Testis (tissue), 2 donors: ENCODE data around the gene SLC35F5.
A peak's percentile ranks its signal among the peaks of the same experiment; 100 is the strongest.

ENCODE experiments used
- POLR2A ChIP-seq: fragments of 450-650 bp; IDR thresholded peaks from one replicate; pipeline ENCODE4 v1.6.1; 2017; ENCODE audit warnings: antibody characterized with exemption, mild to moderate bottlenecking, moderate library complexity
- TF ChIP-seq, protein P1 (sequence below), 3 experiments: fragments of 450-650 bp in 2 of 3; fragments of 200-600 bp in 1 of 3; sonication (generic) in 1 of 3; IDR thresholded peaks; one replicate each; pipeline ENCODE4 v1.5.1; 2016 to 2019; ENCODE audit warnings: antibody characterized with exemption in 3 of 3, mild to moderate bottlenecking in 2 of 3, moderate library complexity in 1 of 3

DNA sequence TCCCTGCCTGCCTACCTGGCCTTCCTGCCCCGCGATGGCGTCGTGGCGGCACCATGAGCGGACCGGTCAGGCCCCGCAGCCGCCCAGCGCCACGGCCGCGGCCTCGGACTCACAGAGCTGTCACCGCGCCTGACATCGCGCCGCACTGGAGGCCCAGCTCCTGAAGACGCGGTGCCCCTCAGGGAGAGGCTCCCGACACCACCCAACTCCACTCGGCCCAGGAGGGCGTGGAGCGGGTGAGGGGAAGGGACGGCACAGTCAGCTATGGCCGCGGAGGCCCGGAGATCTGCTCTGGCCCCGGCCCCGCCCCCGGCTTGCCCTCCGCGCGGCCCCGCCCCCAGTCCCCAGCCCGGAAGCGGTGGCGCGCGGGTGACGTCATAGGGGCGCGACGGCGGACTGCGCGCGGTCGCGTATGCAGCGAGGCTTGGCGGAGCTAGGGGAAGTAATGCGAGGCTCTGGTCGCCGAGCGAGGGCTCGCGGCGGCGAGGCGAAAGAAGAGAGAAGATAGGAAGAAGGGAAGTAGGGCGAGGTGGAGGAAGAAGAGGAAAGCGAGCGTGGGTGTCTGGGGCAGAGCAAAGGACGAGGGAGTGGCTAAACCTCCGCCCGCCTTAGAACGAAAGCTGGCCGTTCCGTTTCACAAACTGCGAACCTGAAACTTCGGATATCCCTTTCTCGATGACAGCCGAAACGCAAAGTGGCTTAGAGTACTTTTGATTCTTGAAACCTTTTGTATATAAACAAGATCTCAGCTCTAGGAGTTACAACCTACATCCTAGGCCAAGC lies at the start of gene SLC35F5:
- TF ChIP-seq, protein P1, sequence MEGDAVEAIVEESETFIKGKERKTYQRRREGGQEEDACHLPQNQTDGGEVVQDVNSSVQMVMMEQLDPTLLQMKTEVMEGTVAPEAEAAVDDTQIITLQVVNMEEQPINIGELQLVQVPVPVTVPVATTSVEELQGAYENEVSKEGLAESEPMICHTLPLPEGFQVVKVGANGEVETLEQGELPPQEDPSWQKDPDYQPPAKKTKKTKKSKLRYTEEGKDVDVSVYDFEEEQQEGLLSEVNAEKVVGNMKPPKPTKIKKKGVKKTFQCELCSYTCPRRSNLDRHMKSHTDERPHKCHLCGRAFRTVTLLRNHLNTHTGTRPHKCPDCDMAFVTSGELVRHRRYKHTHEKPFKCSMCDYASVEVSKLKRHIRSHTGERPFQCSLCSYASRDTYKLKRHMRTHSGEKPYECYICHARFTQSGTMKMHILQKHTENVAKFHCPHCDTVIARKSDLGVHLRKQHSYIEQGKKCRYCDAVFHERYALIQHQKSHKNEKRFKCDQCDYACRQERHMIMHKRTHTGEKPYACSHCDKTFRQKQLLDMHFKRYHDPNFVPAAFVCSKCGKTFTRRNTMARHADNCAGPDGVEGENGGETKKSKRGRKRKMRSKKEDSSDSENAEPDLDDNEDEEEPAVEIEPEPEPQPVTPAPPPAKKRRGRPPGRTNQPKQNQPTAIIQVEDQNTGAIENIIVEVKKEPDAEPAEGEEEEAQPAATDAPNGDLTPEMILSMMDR (IDR thresholded peaks at IDR 0.05): no peak
- peak; percentile 43 for TF ChIP-seq POLR2A
